Measurements from ENCODE around the gene PKP2. TPM values are rescaled to one million over a fixed set of nuclear protein-coding genes. Genes with fewer than 3 reads are reported as not detected.

Gene PKP2
- total RNA-seq, 1 experiment from 2014 or later, result 18.4 TPM

- H2BK12ac ChIP-seq (ENCODE audit: insufficient read length, low read depth, low read length), result no peak overlapping the region
- no peak overlapping the region for H3K9ac ChIP-seq (ENCODE audit: extremely low read depth, insufficient read length, low read length)
- Mint-ChIP-seq H3K4me1 (peaks cover 22 to 24% of the 10 kb centered on the region in 2 experiments), H3K9me3 (no peaks in the 10 kb centered on the region), H3K36me3 (ENCODE audit: insufficient read depth in 1 of 3, low read depth in 3 of 3) (peaks cover 0 to 20% (median 0%) of the 10 kb centered on the region in 3 experiments; a peak in 3 of 7 replicates), H3K27me3 (ENCODE audit: low read depth) (no peaks in the 10 kb centered on the region), H3K4me3 (peak overlapping the region in 1 of 2 experiments; percentile 11; a peak in 2 of 5 replicates), H3K27ac (peak overlapping the region; percentile 70 to 92 (median 90))
- no peak overlapping the region for H4K5ac ChIP-seq (ENCODE audit: insufficient read length, low read depth, low read length)
- no peaks in the 10 kb centered on the region for H3K79me1 ChIP-seq (ENCODE audit: insufficient read depth, low read depth, low read length, poor library complexity, severe bottlenecking)
- no peak overlapping the region for H2BK120ac ChIP-seq (ENCODE audit: low read depth, low read length, poor library complexity, severe bottlenecking)
- H3K27me3 ChIP-seq (ENCODE audit: insufficient read depth, low read length), result no peaks in the 10 kb centered on the region
- H3K4me2 ChIP-seq (ENCODE audit: insufficient read depth, insufficient read length, low read length), result peak overlapping the region; percentile 33
- no peak overlapping the region for H3K23ac ChIP-seq (ENCODE audit: insufficient read length, low read depth, low read length)
- no peaks in the 10 kb centered on the region for H4K20me1 ChIP-seq (ENCODE audit: control insufficient read depth, insufficient read depth, insufficient read length)
- H4K91ac ChIP-seq (ENCODE audit: insufficient read length, low read depth, low read length), result no peak overlapping the region
- H3K79me2 ChIP-seq (ENCODE audit: insufficient read depth, low read length), result no peaks in the 10 kb centered on the region
- no peak overlapping the region for H2BK5ac ChIP-seq (ENCODE audit: insufficient read length, low read length)
- no peak overlapping the region for H2AK5ac ChIP-seq (ENCODE audit: insufficient read length, low read length)
- H3K4me1 ChIP-seq (ENCODE audit: insufficient read depth, low read length), result peaks cover 4% of the 10 kb centered on the region; the same call in 1 of the 2 replicates
- no peak for TF ChIP-seq CTCF (conservative IDR thresholded peaks at IDR 0.05)
- H3K23me2 ChIP-seq (ENCODE audit: insufficient read length, low read depth, low read length, poor library complexity, severe bottlenecking), result no peaks in the 10 kb centered on the region
- no peak overlapping the region for H4K8ac ChIP-seq (replicated peaks; ENCODE audit: insufficient read length, low read depth, low read length)
- peak overlapping the region; percentile 65 for H3K27ac ChIP-seq (ENCODE audit: insufficient read length, low read depth, low read length)
- H2AFZ ChIP-seq (ENCODE audit: low read length), result no peak overlapping the region
- H3K4ac ChIP-seq (ENCODE audit: low read depth, low read length), result no peak overlapping the region
- no peak overlapping the region for H2BK15ac ChIP-seq (ENCODE audit: low read depth, low read length)
- no peak overlapping the region; the same call in 1 of the 2 replicates for H3K14ac ChIP-seq (ENCODE audit: insufficient read depth, low read length)
- no peak overlapping the region for H3T11ph ChIP-seq (ENCODE audit: low read length)
- H2BK20ac ChIP-seq (ENCODE audit: low read depth, low read length, poor library complexity, severe bottlenecking), result no peak overlapping the region
- no peaks in the 10 kb centered on the region for H3K9me3 ChIP-seq (ENCODE audit: control insufficient read depth, low read depth, low read length)
- H3K18ac ChIP-seq (ENCODE audit: insufficient read length, low read depth, low read length), result no peak overlapping the region
- H3K56ac ChIP-seq (ENCODE audit: insufficient read length, low read depth, low read length), result no peak overlapping the region
- DNase-seq, result no peak
These were observed 53.0 kb downstream of the PKP2 start for GRCh38 chr12:32843528-32844095.
